Activated CD4-positive, alpha-beta T cell treated with anti-CD3 and anti-CD28 coated beads, Interleukin-10, Interleukin-2, amounts not matched to agents 100 ng/mL and 50 ng/mL, durations not matched to agents 16 hours and 8 hours (primary cell): ENCODE measurements around the gene CUL4A.
"Not testable (repeated sequence)": the region's sequence is repeated elsewhere in the genome, so short reads cannot be mapped to it uniquely, and the experiment has no call there.

Experiments
- DNase-seq: peaks from one replicate; pipeline ENCODE4 v3.0.0-alpha.2; 2020

CUL4A gene

GRCh38 chr13:113209759-113210421 is 477 bp downstream of the CUL4A start:
- peak; percentile 80 for DNase-seq

- no peak for DNase-seq
Observed at GRCh38 chr13:113210833-113211232, 1.4 kb downstream of the CUL4A start.

GRCh38 chr13:113211774-113212173 is 2.4 kb downstream of the CUL4A start:
- DNase-seq, result no peak

- peak; percentile 33 for DNase-seq
Observed at GRCh38 chr13:113216254-113217048, 7.0 kb downstream of the CUL4A start.

GRCh38 chr13:113218586-113218985 is 9.2 kb downstream of the CUL4A start:
- no peak for DNase-seq

- no peak for DNase-seq
Observed at GRCh38 chr13:113219256-113219940, 10.0 kb downstream of the CUL4A start.

GRCh38 chr13:113220141-113220598 is 10.8 kb downstream of the CUL4A start:
- no peak for DNase-seq

GRCh38 chr13:113220877-113221276 is 11.5 kb downstream of the CUL4A start:
- no peak for DNase-seq

- no peak for DNase-seq
Observed at GRCh38 chr13:113223070-113223469, 13.7 kb downstream of the CUL4A start.

- DNase-seq, result no peak
Observed at GRCh38 chr13:113224486-113224885, 15.1 kb downstream of the CUL4A start.

- no peak for DNase-seq
Observed at GRCh38 chr13:113225515-113225914, 16.1 kb downstream of the CUL4A start.

GRCh38 chr13:113226873-113227450 is 17.5 kb downstream of the CUL4A start:
- DNase-seq, result no peak

GRCh38 chr13:113229161-113229560 is 19.7 kb downstream of the CUL4A start:
- DNase-seq, result no peak

- no peak for DNase-seq
Observed at GRCh38 chr13:113229791-113230190, 20.4 kb downstream of the CUL4A start.

GRCh38 chr13:113231306-113232207 is 22.1 kb downstream of the CUL4A start:
- no peak for DNase-seq

GRCh38 chr13:113232208-113233003 is 23.0 kb downstream of the CUL4A start:
- DNase-seq, result no peak

- no peak for DNase-seq
Observed at GRCh38 chr13:113233101-113233500, 23.7 kb downstream of the CUL4A start.

- DNase-seq, result no peak
Observed at GRCh38 chr13:113238536-113238935, 29.1 kb downstream of the CUL4A start.

GRCh38 chr13:113239357-113239756 is 29.9 kb downstream of the CUL4A start:
- DNase-seq, result no peak

- DNase-seq, result no peak
Observed at GRCh38 chr13:113239986-113240385, 30.6 kb downstream of the CUL4A start.

GRCh38 chr13:113241623-113242022 is 32.2 kb downstream of the CUL4A start:
- DNase-seq, result not testable (repeated sequence)
